Stimulated activated naive CD8-positive, alpha-beta T cell treated with anti-CD3 and anti-CD28 coated beads, Interleukin-15, Interleukin-2, amounts not matched to agents 100 ng/mL and 50 ng/mL, for 24 hours (primary cell): ENCODE measurements around the gene CLEC16A.

ENCODE experiments used
- H3K27ac Mint-ChIP-seq: one replicate; pipeline ENCODE4 v1.8.0; 2021; ENCODE audit warnings: mild to moderate bottlenecking, mixed read lengths
- H3K27me3 Mint-ChIP-seq: one replicate; pipeline ENCODE4 v1.8.0; 2021; ENCODE audit warnings: mixed read lengths
- H3K36me3 Mint-ChIP-seq: one replicate; pipeline ENCODE4 v1.8.0; 2021; ENCODE audit warnings: low read depth, mixed read lengths
- H3K4me1 Mint-ChIP-seq: one replicate; pipeline ENCODE4 v1.8.0; 2021; ENCODE audit warnings: low read depth, mixed read lengths
- H3K4me3 Mint-ChIP-seq: one replicate; pipeline ENCODE4 v1.8.0; 2021; ENCODE audit warnings: mild to moderate bottlenecking, mixed read lengths
- H3K9me3 Mint-ChIP-seq: one replicate; pipeline ENCODE4 v1.8.0; 2021; ENCODE audit warnings: mixed read lengths

The CLEC16A gene

GRCh38 chr16:11047939-11048800, 103.8 kb downstream of the CLEC16A start:
- no peak overlapping the region for H3K4me3 Mint-ChIP-seq
- no peaks in the 10 kb centered on the region for H3K9me3 Mint-ChIP-seq
- H3K36me3 Mint-ChIP-seq, result peaks cover 60% of the 10 kb centered on the region
- no peaks in the 10 kb centered on the region for H3K27me3 Mint-ChIP-seq
- peaks cover 66% of the 10 kb centered on the region for H3K4me1 Mint-ChIP-seq
- H3K27ac Mint-ChIP-seq, result peak overlapping the region; percentile 12

GRCh38 chr16:11049396-11050059, 105.2 kb downstream of the CLEC16A start:
- H3K27ac Mint-ChIP-seq, result peak overlapping the region; percentile 75
- H3K36me3 Mint-ChIP-seq, result peaks cover 55% of the 10 kb centered on the region
- H3K27me3 Mint-ChIP-seq, result no peaks in the 10 kb centered on the region
- H3K4me1 Mint-ChIP-seq, result peaks cover 73% of the 10 kb centered on the region
- no peaks in the 10 kb centered on the region for H3K9me3 Mint-ChIP-seq
- no peak overlapping the region for H3K4me3 Mint-ChIP-seq

GRCh38 chr16:11050536-11050935, 106.2 kb downstream of the CLEC16A start:
- H3K4me3 Mint-ChIP-seq, result no peak overlapping the region
- no peaks in the 10 kb centered on the region for H3K27me3 Mint-ChIP-seq
- H3K27ac Mint-ChIP-seq, result peak overlapping the region; percentile 95
- H3K4me1 Mint-ChIP-seq, result peaks cover 78% of the 10 kb centered on the region
- peaks cover 62% of the 10 kb centered on the region for H3K36me3 Mint-ChIP-seq
- H3K9me3 Mint-ChIP-seq, result no peaks in the 10 kb centered on the region

- H3K4me3 Mint-ChIP-seq, result no peak overlapping the region
- peaks cover 62% of the 10 kb centered on the region for H3K36me3 Mint-ChIP-seq
- peaks cover 77% of the 10 kb centered on the region for H3K4me1 Mint-ChIP-seq
- H3K9me3 Mint-ChIP-seq, result no peaks in the 10 kb centered on the region
- H3K27ac Mint-ChIP-seq, result peak overlapping the region; percentile 95
- H3K27me3 Mint-ChIP-seq, result no peaks in the 10 kb centered on the region
These were observed 106.6 kb downstream of the CLEC16A start for GRCh38 chr16:11050944-11051343.

GRCh38 chr16:11051430-11051829, 107.1 kb downstream of the CLEC16A start:
- Mint-ChIP-seq H3K27me3 (no peaks in the 10 kb centered on the region), H3K4me1 (peaks cover 77% of the 10 kb centered on the region), H3K4me3 (peak overlapping the region; percentile 72), H3K36me3 (peaks cover 61% of the 10 kb centered on the region), H3K27ac (peak overlapping the region; percentile 95), H3K9me3 (no peaks in the 10 kb centered on the region)

- peaks cover 60% of the 10 kb centered on the region for H3K36me3 Mint-ChIP-seq
These were observed 107.8 kb downstream of the CLEC16A start for GRCh38 chr16:11051879-11052808.

GRCh38 chr16:11053916-11054460, 109.6 kb downstream of the CLEC16A start:
- peaks cover 52% of the 10 kb centered on the region for H3K36me3 Mint-ChIP-seq
- no peak overlapping the region for H3K4me3 Mint-ChIP-seq
- H3K4me1 Mint-ChIP-seq, result peaks cover 64% of the 10 kb centered on the region
- no peaks in the 10 kb centered on the region for H3K27me3 Mint-ChIP-seq
- peak overlapping the region; percentile 32 for H3K27ac Mint-ChIP-seq
- H3K9me3 Mint-ChIP-seq, result no peaks in the 10 kb centered on the region

More at GRCh38 chr16:11051879-11052808, 107.8 kb downstream of the CLEC16A start:
- H3K27ac Mint-ChIP-seq, result peak overlapping the region; percentile 95
- no peaks in the 10 kb centered on the region for H3K9me3 Mint-ChIP-seq
- peaks cover 80% of the 10 kb centered on the region for H3K4me1 Mint-ChIP-seq
- H3K4me3 Mint-ChIP-seq, result peak overlapping the region; percentile 72
- no peaks in the 10 kb centered on the region for H3K27me3 Mint-ChIP-seq

- peaks cover 52% of the 10 kb centered on the region for H3K36me3 Mint-ChIP-seq
- H3K4me3 Mint-ChIP-seq, result no peak overlapping the region
- H3K27me3 Mint-ChIP-seq, result no peaks in the 10 kb centered on the region
- H3K4me1 Mint-ChIP-seq, result peaks cover 43% of the 10 kb centered on the region
- peak overlapping the region; percentile 21 for H3K27ac Mint-ChIP-seq
- H3K9me3 Mint-ChIP-seq, result no peaks in the 10 kb centered on the region
These were observed 112.0 kb downstream of the CLEC16A start for GRCh38 chr16:11056090-11056992.

- H3K4me3 Mint-ChIP-seq, result no peak overlapping the region
- H3K4me1 Mint-ChIP-seq, result peaks cover 35% of the 10 kb centered on the region
- no peaks in the 10 kb centered on the region for H3K9me3 Mint-ChIP-seq
- H3K27me3 Mint-ChIP-seq, result no peaks in the 10 kb centered on the region
- H3K27ac Mint-ChIP-seq, result no peak overlapping the region
- peaks cover 55% of the 10 kb centered on the region for H3K36me3 Mint-ChIP-seq
These were observed 112.8 kb downstream of the CLEC16A start for GRCh38 chr16:11056993-11057649.

GRCh38 chr16:11057711-11058345, 113.5 kb downstream of the CLEC16A start:
- Mint-ChIP-seq H3K36me3 (peaks cover 48% of the 10 kb centered on the region), H3K9me3 (no peaks in the 10 kb centered on the region), H3K4me1 (peaks cover 28% of the 10 kb centered on the region), H3K27ac (no peak overlapping the region), H3K27me3 (no peaks in the 10 kb centered on the region), H3K4me3 (no peak overlapping the region)

GRCh38 chr16:11058832-11059231, 114.5 kb downstream of the CLEC16A start:
- Mint-ChIP-seq H3K4me1 (peaks cover 19% of the 10 kb centered on the region), H3K27ac (no peak overlapping the region), H3K27me3 (no peaks in the 10 kb centered on the region), H3K9me3 (no peaks in the 10 kb centered on the region), H3K4me3 (no peak overlapping the region), H3K36me3 (peaks cover 49% of the 10 kb centered on the region)

- no peaks in the 10 kb centered on the region for H3K9me3 Mint-ChIP-seq
- peaks cover 17% of the 10 kb centered on the region for H3K4me1 Mint-ChIP-seq
- H3K27me3 Mint-ChIP-seq, result no peaks in the 10 kb centered on the region
- peaks cover 47% of the 10 kb centered on the region for H3K36me3 Mint-ChIP-seq
- H3K4me3 Mint-ChIP-seq, result no peak overlapping the region
- no peak overlapping the region for H3K27ac Mint-ChIP-seq
These were observed 115.2 kb downstream of the CLEC16A start for GRCh38 chr16:11059588-11059987.

- Mint-ChIP-seq H3K36me3 (peaks cover 47% of the 10 kb centered on the region), H3K4me1 (peaks cover 12% of the 10 kb centered on the region)
These were observed 116.0 kb downstream of the CLEC16A start for GRCh38 chr16:11060364-11060763.

More at GRCh38 chr16:11060364-11060763, 116.0 kb downstream of the CLEC16A start:
- Mint-ChIP-seq H3K27me3 (no peaks in the 10 kb centered on the region), H3K9me3 (no peaks in the 10 kb centered on the region), H3K27ac (no peak overlapping the region), H3K4me3 (no peak overlapping the region)
